HepG2 (cell line): ENCODE measurements around the gene APOL2. TPM values are rescaled to one million over a fixed set of nuclear protein-coding genes. Genes with fewer than 3 reads are reported as not detected.
A peak's percentile ranks its signal among the peaks of the same experiment; 100 is the strongest.

Experiments used
- ATAC-seq: fragments of 200-7000 bp; cut with Tn5 transposase; 3 replicates; pipeline ENCODE4 v1.9.1; 2020; ENCODE audit warnings: mild to moderate bottlenecking, moderate library complexity
- BruUV-seq: library from RNA; stranded (reverse); fragments of 400-500 nt; replicated peaks from 2 replicates; lab custom pipeline; 2021; lab: Mats Ljungman, UMichigan
- CTCF ChIA-PET: fragments of 300-600 bp; formaldehyde crosslinking; extraction: SDS; loops from one replicate; lab custom pipeline; 2021; ENCODE audit warnings: low total read pairs, inconsistent platforms, low intra/inter-chr PET ratio; lab: Yijun Ruan, JAX
- POLR2A ChIA-PET: fragments of 350-600 bp; sonication (Branson Sonifier 250); formaldehyde crosslinking; loops from one replicate; lab custom pipeline; 2020; ENCODE audit warnings: antibody characterized with exemption, inconsistent platforms; lab: Yijun Ruan, JAX
- DNase-seq: peaks from one replicate; pipeline ENCODE4 v3.0.0-alpha.2; 2015; ENCODE audit warnings: low spot score
- FAIRE-seq: peaks from 3 replicates; lab custom pipeline; 2011; peaks lifted over from hg19 to GRCh38; lab: Jason Lieb, UNC
- H2AFZ ChIP-seq: one replicate; pipeline ENCODE4 v1.6.1; 2011; ENCODE audit warnings: low read length, inconsistent platforms
- H3K27ac ChIP-seq: fragments of 300-600 bp; 3 replicates; pipeline ENCODE4 v1.8.0; 2011; ENCODE audit warnings: mixed run types, mild to moderate bottlenecking, mixed read lengths, low read length, inconsistent platforms; ENCODE audit not compliant: insufficient read depth; ENCODE audit errors: extremely low read length
- H3K27me3 ChIP-seq, 2 experiments: fragments of 200-600 bp in 1 of 2; 2 replicates in 1 of 2; 3 replicates in 1 of 2; pipeline versions ENCODE4 v1.6.0 to v1.8.0; 2011; ENCODE audit warnings: low read length in 2 of 2, mild to moderate bottlenecking in 2 of 2, moderate library complexity in 2 of 2, inconsistent platforms in 1 of 2; ENCODE audit not compliant: insufficient read depth in 2 of 2, control insufficient read depth in 1 of 2
- H3K36me3 ChIP-seq, 2 experiments: fragments of 200-600 bp in 1 of 2; replicated peaks in 1 of 2; 2 replicates in 1 of 2; 3 replicates in 1 of 2; pipeline versions ENCODE4 v1.5.1 to v1.8.0; 2011; ENCODE audit warnings: low read length in 2 of 2, inconsistent platforms in 1 of 2; ENCODE audit not compliant: insufficient read depth in 2 of 2, control insufficient read depth in 1 of 2
- H3K4me1 ChIP-seq: 2 replicates; pipeline ENCODE4 v1.5.1; 2012; ENCODE audit warnings: low read length, inconsistent platforms; ENCODE audit not compliant: insufficient read depth
- H3K4me2 ChIP-seq: 2 replicates; pipeline ENCODE4 v1.6.0; 2011; ENCODE audit warnings: low read depth, low read length, inconsistent platforms
- H3K4me3 ChIP-seq, 3 experiments: fragments of 200-600 bp in 1 of 3; sonication (generic), shearing (Covaris generic) in 1 of 3; replicated peaks in 1 of 3; 2 replicates each; pipeline ENCODE4 v1.5.1; 2011 to 2016; ENCODE audit warnings: low read length in 3 of 3, inconsistent platforms in 2 of 3, low read depth in 2 of 3, mild to moderate bottlenecking in 2 of 3, control low read depth in 1 of 3, mixed read lengths in 1 of 3; ENCODE audit not compliant: insufficient read depth in 1 of 3
- H3K79me2 ChIP-seq: one replicate; pipeline ENCODE4 v1.6.1; 2011; ENCODE audit warnings: low read length, inconsistent platforms; ENCODE audit not compliant: insufficient read depth
- H3K9ac ChIP-seq: 2 replicates; pipeline ENCODE4 v1.6.0; 2011; ENCODE audit warnings: mild to moderate bottlenecking, low read depth, low read length, inconsistent platforms; ENCODE audit not compliant: insufficient read depth
- H3K9me3 ChIP-seq: 2 replicates; pipeline ENCODE4 v1.5.1; 2012; ENCODE audit warnings: mild to moderate bottlenecking, low read length
- H4K20me1 ChIP-seq: 2 replicates; pipeline ENCODE4 v1.6.0; 2011; ENCODE audit warnings: inconsistent platforms, mild to moderate bottlenecking, low read length, moderate library complexity; ENCODE audit not compliant: insufficient read depth
- CCDC6 ChIP-seq: sonication (generic); formaldehyde crosslinking; IDR thresholded peaks from 2 replicates; pipeline ENCODE4 v1.8.1; 2022; ENCODE audit warnings: mild to moderate bottlenecking, missing genetic modification reagents, moderate library complexity
- GLI4 ChIP-seq: sonication (generic); formaldehyde crosslinking; IDR thresholded peaks from 2 replicates; pipeline ENCODE4 v1.5.1; 2020; ENCODE audit warnings: missing genetic modification reagents, mild to moderate bottlenecking, moderate library complexity, borderline replicate concordance
- MZF1 ChIP-seq: sonication (generic); formaldehyde crosslinking; IDR thresholded peaks from 2 replicates; pipeline ENCODE4 v1.8.1; 2023; ENCODE audit warnings: mild to moderate bottlenecking, missing genetic modification reagents, borderline replicate concordance
- ZC3H13 ChIP-seq: sonication (generic); formaldehyde crosslinking; IDR thresholded peaks from 2 replicates; pipeline ENCODE4 v1.8.1; 2023; ENCODE audit warnings: mild to moderate bottlenecking, missing genetic modification reagents, moderate library complexity
- ZNF282 ChIP-seq: fragments of 450-650 bp; IDR thresholded peaks from 2 replicates; pipeline ENCODE4 v1.6.1; 2018; ENCODE audit not compliant: partially characterized antibody
- ZNF703 ChIP-seq: sonication (generic); formaldehyde crosslinking; IDR thresholded peaks from 2 replicates; pipeline ENCODE4 v1.5.1; 2020; ENCODE audit warnings: missing genetic modification reagents, mild to moderate bottlenecking, moderate library complexity, borderline replicate concordance
- ZNF883 ChIP-seq: sonication (generic); formaldehyde crosslinking; IDR thresholded peaks from 2 replicates; pipeline ENCODE4 v1.5.1; 2020; ENCODE audit warnings: mild to moderate bottlenecking, missing genetic modification reagents; ENCODE audit errors: not compliant biosample characterization
- WGBS: methylation state at CpG from one replicate; pipeline ENCODE4 v1.1.6; 2017; ENCODE audit warnings: low lambda C conversion rate; 5-methylcytosine and 5-hydroxymethylcytosine counted together
- in situ Hi-C: cut with HindIII; loops from 2 replicates; pipeline ENCODE4 v1.10.0; 2017; ENCODE audit warnings: low pct_unique_long_range_greater_than_20kb; ENCODE audit not compliant: extremely low pct_ligation_motif_present
- intact Hi-C: fragments of 100-400 bp; cut with micrococcal nuclease; formaldehyde crosslinking; loops from one replicate; pipeline ENCODE4 v1.10.0; 2022; ENCODE audit not compliant: unreplicated experiment
- polyA plus RNA-seq, 8 experiments: library from polyadenylated mRNA; depleted of rRNA in 3 of 8; stranded (reverse) in 7 of 8; unstranded in 1 of 8; fragments of >200 nt; fragmentation: Illumina TruSeq in 4 of 8; extraction: Trizol in 4 of 8; gene quantifications; 2 replicates each; pipeline versions ENCODE4 v1.2.1 to v1.2.3, GENCODE V29; 2011 to 2016; ENCODE audit warnings: low read depth in 4 of 8, missing spikeins in 1 of 8, mixed read lengths in 1 of 8; ENCODE audit not compliant: insufficient read depth in 1 of 8
- total RNA-seq, 5 experiments: library from RNA; depleted of rRNA; stranded (reverse); fragments of >200 nt; fragmentation: Illumina TruSeq; extraction: Trizol; gene quantifications; 2 replicates each; pipeline ENCODE4 v1.2.3, GENCODE V29; 2016; ENCODE audit warnings: low read depth in 1 of 5

Gene APOL2
- total and polyA plus RNA-seq, 2 of the 13 experiments (the other 11 are each of a cell fraction or from before 2014, with no cell fraction given): 28.7 to 51.2 TPM

GRCh38 chr22:36267896-36268485 lies 28.7 kb upstream of the APOL2 start:
- peak; percentile 58; the same call in 1 of the 2 replicates for TF ChIP-seq ZC3H13 (CRISPR knock-in tag)
- no peak for TF ChIP-seq GLI4 (CRISPR knock-in tag)
- BruUV-seq: no TSS peak
- in situ Hi-C loops (no loop called here), intact Hi-C loops (no loop called here)
- peaks cover 7 to 18% of the 10 kb centered on the region in 2 experiments for H3K36me3 ChIP-seq
- CTCF ChIA-PET: no interaction called here
- no peak overlapping the region for H3K4me3 ChIP-seq
- H3K9ac ChIP-seq: no peak overlapping the region
- DNase-seq (no peak), FAIRE-seq (no peak), ATAC-seq (no peak)
- no peaks in the 10 kb centered on the region for H3K9me3 ChIP-seq
- no peak overlapping the region for H2AFZ ChIP-seq
- no peaks in the 10 kb centered on the region for H3K79me2 ChIP-seq
- H3K27me3 ChIP-seq: no peaks in the 10 kb centered on the region
- H3K4me2 ChIP-seq: no peak overlapping the region
- WGBS: 98% methylated on average over 11 of the region's 11 CpGs
- peaks cover 50% of the 10 kb centered on the region for H3K4me1 ChIP-seq
- no peak overlapping the region for H3K27ac ChIP-seq
- POLR2A ChIA-PET: no interaction called here
- no peaks in the 10 kb centered on the region for H4K20me1 ChIP-seq

DNA sequence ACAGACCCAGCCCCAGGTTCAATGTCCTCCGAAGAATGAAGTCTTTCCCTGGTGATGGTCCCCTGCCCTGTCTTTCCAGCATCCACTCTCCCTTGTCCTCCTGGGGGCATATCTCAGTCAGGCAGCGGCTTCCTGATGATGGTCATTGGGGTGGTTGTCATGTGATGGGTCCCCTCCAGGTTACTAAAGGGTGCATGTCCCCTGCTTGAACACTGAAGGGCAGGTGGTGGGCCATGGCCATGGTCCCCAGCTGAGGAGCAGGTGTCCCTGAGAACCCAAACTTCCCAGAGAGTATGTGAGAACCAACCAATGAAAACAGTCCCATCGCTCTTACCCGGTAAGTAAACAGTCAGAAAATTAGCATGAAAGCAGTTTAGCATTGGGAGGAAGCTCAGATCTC lies 27.7 kb upstream of the APOL2 start:
- FAIRE-seq (no peak), ATAC-seq (no peak), DNase-seq (no peak)
- 97% methylated on average over 4 of the region's 4 CpGs for WGBS
- Histone ChIP-seq H4K20me1 (no peaks in the 10 kb centered on the region), H3K4me2 (no peak overlapping the region), H2AFZ (no peak overlapping the region), H3K9ac (no peak overlapping the region), H3K27me3 (no peaks in the 10 kb centered on the region), H3K9me3 (no peaks in the 10 kb centered on the region), H3K36me3 (peaks cover 7 to 18% of the 10 kb centered on the region in 2 experiments), H3K4me1 (peaks cover 60% of the 10 kb centered on the region), H3K79me2 (no peaks in the 10 kb centered on the region), H3K27ac (no peak overlapping the region), H3K4me3 (no peak overlapping the region)
- ChIA-PET POLR2A (no interaction called here), CTCF (no interaction called here)
- BruUV-seq: TSS peak; percentile 71
- intact Hi-C loops (no loop called here), in situ Hi-C loops (no loop called here)
- no peak for TF ChIP-seq CCDC6
- TF ChIP-seq ZNF703 (CRISPR knock-in tag): no peak
- TF ChIP-seq ZNF883 (CRISPR knock-in tag): no peak
- no peak for TF ChIP-seq ZNF282
- TF ChIP-seq MZF1: no peak
